GM23338 (cell line): ENCODE results near the gene JOSD2.

ENCODE experiments used
- CREB1 ChIP-seq: fragments of 250-450 bp; sonication (Bioruptor Pico); IDR thresholded peaks from 2 replicates; pipeline ENCODE4 v1.5.0; 2020; ENCODE audit warnings: low read depth, mild to moderate bottlenecking, moderate library complexity
- EZH2 ChIP-seq: fragments of 200-600 bp; sonication (generic); IDR thresholded peaks from one replicate; pipeline ENCODE4 v1.8.0; 2017; ENCODE audit warnings: antibody characterized with exemption, mild to moderate bottlenecking, low read depth; ENCODE audit not compliant: unreplicated experiment
- EZH2phosphoT487 ChIP-seq: fragments of 200-600 bp; sonication (generic); IDR thresholded peaks from one replicate; pipeline ENCODE4 v1.8.1; 2018; ENCODE audit warnings: antibody characterized with exemption; ENCODE audit not compliant: unreplicated experiment
- JUNB ChIP-seq: IDR thresholded peaks from one replicate; pipeline ENCODE4 v1.6.1; 2016; ENCODE audit warnings: antibody characterized with exemption; ENCODE audit not compliant: unreplicated experiment
- POLR2AphosphoS5 ChIP-seq: IDR thresholded peaks from 2 replicates; pipeline ENCODE4 v1.6.1; 2016; ENCODE audit warnings: antibody characterized with exemption, low read depth
- ZNF114 ChIP-seq: fragments of 250-450 bp; sonication (Bioruptor Pico); IDR thresholded peaks from 2 replicates; pipeline ENCODE4 v1.5.0; 2020; ENCODE audit warnings: mild to moderate bottlenecking, moderate library complexity
- ZNF331 ChIP-seq: fragments of 250-450 bp; sonication (Bioruptor Pico); IDR thresholded peaks from 2 replicates; pipeline ENCODE4 v1.5.0; 2020; ENCODE audit warnings: low read depth, mild to moderate bottlenecking, moderate library complexity
- TF ChIP-seq, protein P1 (sequence below), 2 experiments: fragments of 200-600 bp in 1 of 2; sonication (generic) in 1 of 2; conservative IDR thresholded peaks; 2 replicates each; pipeline versions ENCODE4 v1.5.1 to v1.6.1; 2016 to 2017; ENCODE audit warnings: antibody characterized with exemption in 2 of 2, low read depth in 2 of 2, mild to moderate bottlenecking in 2 of 2, moderate library complexity in 1 of 2
- TF ChIP-seq, protein P2 (sequence below): IDR thresholded peaks from one replicate; pipeline ENCODE4 v1.6.1; 2018; ENCODE audit warnings: antibody characterized with exemption; ENCODE audit not compliant: unreplicated experiment
- TF ChIP-seq, protein P3 (sequence below): fragments of 250-450 bp; sonication (Bioruptor Pico); IDR thresholded peaks from 2 replicates; pipeline ENCODE4 v1.5.0; 2020; ENCODE audit warnings: mild to moderate bottlenecking, moderate library complexity
- TF ChIP-seq, protein P4 (sequence below): IDR thresholded peaks from 2 replicates; pipeline ENCODE4 v1.6.1; 2016; ENCODE audit warnings: antibody characterized with exemption

DNA sequence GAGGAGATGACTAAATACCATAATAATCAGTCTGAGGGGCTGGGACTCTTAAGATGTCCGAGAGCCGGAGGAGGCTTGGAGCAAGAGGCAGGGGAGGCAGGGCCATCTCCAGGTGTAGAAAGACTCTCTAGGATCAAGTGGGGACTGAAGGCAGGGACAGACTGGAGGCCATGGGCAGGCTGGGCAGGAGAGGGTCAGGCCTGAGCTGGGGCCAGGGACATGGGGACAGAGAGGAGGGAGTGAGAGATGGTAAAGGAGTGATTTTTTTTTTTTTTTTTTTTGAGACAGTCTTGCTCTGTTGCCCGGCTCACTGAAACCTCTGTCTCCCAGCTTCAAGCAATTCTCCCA is 2.2 kb downstream of the JOSD2 start:
- TF ChIP-seq POLR2AphosphoS5 (no peak), EZH2 (no peak), EZH2phosphoT487 (no peak), CREB1 (no peak), JUNB (no peak), ZNF331 (CRISPR knock-in tag) (no peak), ZNF114 (no peak)
- TF ChIP-seq, protein P1, sequence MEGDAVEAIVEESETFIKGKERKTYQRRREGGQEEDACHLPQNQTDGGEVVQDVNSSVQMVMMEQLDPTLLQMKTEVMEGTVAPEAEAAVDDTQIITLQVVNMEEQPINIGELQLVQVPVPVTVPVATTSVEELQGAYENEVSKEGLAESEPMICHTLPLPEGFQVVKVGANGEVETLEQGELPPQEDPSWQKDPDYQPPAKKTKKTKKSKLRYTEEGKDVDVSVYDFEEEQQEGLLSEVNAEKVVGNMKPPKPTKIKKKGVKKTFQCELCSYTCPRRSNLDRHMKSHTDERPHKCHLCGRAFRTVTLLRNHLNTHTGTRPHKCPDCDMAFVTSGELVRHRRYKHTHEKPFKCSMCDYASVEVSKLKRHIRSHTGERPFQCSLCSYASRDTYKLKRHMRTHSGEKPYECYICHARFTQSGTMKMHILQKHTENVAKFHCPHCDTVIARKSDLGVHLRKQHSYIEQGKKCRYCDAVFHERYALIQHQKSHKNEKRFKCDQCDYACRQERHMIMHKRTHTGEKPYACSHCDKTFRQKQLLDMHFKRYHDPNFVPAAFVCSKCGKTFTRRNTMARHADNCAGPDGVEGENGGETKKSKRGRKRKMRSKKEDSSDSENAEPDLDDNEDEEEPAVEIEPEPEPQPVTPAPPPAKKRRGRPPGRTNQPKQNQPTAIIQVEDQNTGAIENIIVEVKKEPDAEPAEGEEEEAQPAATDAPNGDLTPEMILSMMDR (conservative IDR thresholded peaks at IDR 0.05; ENCODE audit: low read depth in 2 of 2) = no peak
- TF ChIP-seq, protein P2, sequence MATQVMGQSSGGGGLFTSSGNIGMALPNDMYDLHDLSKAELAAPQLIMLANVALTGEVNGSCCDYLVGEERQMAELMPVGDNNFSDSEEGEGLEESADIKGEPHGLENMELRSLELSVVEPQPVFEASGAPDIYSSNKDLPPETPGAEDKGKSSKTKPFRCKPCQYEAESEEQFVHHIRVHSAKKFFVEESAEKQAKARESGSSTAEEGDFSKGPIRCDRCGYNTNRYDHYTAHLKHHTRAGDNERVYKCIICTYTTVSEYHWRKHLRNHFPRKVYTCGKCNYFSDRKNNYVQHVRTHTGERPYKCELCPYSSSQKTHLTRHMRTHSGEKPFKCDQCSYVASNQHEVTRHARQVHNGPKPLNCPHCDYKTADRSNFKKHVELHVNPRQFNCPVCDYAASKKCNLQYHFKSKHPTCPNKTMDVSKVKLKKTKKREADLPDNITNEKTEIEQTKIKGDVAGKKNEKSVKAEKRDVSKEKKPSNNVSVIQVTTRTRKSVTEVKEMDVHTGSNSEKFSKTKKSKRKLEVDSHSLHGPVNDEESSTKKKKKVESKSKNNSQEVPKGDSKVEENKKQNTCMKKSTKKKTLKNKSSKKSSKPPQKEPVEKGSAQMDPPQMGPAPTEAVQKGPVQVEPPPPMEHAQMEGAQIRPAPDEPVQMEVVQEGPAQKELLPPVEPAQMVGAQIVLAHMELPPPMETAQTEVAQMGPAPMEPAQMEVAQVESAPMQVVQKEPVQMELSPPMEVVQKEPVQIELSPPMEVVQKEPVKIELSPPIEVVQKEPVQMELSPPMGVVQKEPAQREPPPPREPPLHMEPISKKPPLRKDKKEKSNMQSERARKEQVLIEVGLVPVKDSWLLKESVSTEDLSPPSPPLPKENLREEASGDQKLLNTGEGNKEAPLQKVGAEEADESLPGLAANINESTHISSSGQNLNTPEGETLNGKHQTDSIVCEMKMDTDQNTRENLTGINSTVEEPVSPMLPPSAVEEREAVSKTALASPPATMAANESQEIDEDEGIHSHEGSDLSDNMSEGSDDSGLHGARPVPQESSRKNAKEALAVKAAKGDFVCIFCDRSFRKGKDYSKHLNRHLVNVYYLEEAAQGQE = no peak
- TF ChIP-seq, protein P3, sequence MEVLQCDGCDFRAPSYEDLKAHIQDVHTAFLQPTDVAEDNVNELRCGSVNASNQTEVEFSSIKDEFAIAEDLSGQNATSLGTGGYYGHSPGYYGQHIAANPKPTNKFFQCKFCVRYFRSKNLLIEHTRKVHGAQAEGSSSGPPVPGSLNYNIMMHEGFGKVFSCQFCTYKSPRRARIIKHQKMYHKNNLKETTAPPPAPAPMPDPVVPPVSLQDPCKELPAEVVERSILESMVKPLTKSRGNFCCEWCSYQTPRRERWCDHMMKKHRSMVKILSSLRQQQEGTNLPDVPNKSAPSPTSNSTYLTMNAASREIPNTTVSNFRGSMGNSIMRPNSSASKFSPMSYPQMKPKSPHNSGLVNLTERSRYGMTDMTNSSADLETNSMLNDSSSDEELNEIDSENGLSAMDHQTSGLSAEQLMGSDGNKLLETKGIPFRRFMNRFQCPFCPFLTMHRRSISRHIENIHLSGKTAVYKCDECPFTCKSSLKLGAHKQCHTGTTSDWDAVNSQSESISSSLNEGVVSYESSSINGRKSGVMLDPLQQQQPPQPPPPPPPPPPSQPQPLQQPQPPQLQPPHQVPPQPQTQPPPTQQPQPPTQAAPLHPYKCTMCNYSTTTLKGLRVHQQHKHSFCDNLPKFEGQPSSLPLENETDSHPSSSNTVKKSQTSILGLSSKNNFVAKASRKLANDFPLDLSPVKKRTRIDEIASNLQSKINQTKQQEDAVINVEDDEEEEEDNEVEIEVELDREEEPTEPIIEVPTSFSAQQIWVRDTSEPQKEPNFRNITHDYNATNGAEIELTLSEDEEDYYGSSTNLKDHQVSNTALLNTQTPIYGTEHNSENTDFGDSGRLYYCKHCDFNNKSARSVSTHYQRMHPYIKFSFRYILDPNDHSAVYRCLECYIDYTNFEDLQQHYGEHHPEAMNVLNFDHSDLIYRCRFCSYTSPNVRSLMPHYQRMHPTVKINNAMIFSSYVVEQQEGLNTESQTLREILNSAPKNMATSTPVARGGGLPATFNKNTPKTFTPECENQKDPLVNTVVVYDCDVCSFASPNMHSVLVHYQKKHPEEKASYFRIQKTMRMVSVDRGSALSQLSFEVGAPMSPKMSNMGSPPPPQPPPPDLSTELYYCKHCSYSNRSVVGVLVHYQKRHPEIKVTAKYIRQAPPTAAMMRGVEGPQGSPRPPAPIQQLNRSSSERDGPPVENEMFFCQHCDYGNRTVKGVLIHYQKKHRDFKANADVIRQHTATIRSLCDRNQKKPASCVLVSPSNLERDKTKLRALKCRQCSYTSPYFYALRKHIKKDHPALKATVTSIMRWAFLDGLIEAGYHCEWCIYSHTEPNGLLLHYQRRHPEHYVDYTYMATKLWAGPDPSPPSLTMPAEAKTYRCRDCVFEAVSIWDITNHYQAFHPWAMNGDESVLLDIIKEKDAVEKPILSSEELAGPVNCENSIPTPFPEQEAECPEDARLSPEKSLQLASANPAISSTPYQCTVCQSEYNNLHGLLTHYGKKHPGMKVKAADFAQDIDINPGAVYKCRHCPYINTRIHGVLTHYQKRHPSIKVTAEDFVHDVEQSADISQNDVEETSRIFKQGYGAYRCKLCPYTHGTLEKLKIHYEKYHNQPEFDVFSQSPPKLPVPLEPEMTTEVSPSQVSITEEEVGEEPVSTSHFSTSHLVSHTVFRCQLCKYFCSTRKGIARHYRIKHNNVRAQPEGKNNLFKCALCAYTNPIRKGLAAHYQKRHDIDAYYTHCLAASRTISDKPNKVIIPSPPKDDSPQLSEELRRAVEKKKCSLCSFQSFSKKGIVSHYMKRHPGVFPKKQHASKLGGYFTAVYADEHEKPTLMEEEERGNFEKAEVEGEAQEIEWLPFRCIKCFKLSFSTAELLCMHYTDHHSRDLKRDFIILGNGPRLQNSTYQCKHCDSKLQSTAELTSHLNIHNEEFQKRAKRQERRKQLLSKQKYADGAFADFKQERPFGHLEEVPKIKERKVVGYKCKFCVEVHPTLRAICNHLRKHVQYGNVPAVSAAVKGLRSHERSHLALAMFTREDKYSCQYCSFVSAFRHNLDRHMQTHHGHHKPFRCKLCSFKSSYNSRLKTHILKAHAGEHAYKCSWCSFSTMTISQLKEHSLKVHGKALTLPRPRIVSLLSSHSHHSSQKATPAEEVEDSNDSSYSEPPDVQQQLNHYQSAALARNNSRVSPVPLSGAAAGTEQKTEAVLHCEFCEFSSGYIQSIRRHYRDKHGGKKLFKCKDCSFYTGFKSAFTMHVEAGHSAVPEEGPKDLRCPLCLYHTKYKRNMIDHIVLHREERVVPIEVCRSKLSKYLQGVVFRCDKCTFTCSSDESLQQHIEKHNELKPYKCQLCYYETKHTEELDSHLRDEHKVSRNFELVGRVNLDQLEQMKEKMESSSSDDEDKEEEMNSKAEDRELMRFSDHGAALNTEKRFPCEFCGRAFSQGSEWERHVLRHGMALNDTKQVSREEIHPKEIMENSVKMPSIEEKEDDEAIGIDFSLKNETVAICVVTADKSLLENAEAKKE (CRISPR knock-in tag) = no peak
- TF ChIP-seq, protein P4, sequence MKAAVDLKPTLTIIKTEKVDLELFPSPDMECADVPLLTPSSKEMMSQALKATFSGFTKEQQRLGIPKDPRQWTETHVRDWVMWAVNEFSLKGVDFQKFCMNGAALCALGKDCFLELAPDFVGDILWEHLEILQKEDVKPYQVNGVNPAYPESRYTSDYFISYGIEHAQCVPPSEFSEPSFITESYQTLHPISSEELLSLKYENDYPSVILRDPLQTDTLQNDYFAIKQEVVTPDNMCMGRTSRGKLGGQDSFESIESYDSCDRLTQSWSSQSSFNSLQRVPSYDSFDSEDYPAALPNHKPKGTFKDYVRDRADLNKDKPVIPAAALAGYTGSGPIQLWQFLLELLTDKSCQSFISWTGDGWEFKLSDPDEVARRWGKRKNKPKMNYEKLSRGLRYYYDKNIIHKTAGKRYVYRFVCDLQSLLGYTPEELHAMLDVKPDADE = no peak
